GM12878 (cell line): ENCODE data around the gene NPC1. TPM values are rescaled to one million over a fixed set of nuclear protein-coding genes. Genes with fewer than 3 reads are reported as not detected.

Experiments
- FOXK2 ChIP-seq: fragments of 450-650 bp; IDR thresholded peaks from 2 replicates; pipeline ENCODE4 v1.6.1; 2017; ENCODE audit warnings: mild to moderate bottlenecking, moderate library complexity
- RUNX3 ChIP-seq: IDR thresholded peaks from 2 replicates; pipeline ENCODE4 v1.6.1; 2012; ENCODE audit warnings: low read length, inconsistent platforms
- SMC3 ChIP-seq: IDR thresholded peaks from 2 replicates; pipeline ENCODE4 v1.6.1; 2011; ENCODE audit warnings: low read length, improper control_type of control experiment, borderline replicate concordance
- STAT3 ChIP-seq: IDR thresholded peaks from 2 replicates; pipeline ENCODE4 v1.6.1; 2011; ENCODE audit warnings: low read depth, low read length, improper control_type of control experiment
- TARDBP ChIP-seq: IDR thresholded peaks from 2 replicates; pipeline ENCODE4 v1.6.1; 2016; ENCODE audit warnings: borderline replicate concordance
- polyA plus RNA-seq, 11 experiments: library from polyadenylated mRNA; depleted of rRNA in 4 of 11; unstranded in 6 of 11; stranded (reverse) in 5 of 11; fragments of >200 nt; fragmentation: Nextera tagmentation in 4 of 11; fragmentation: Illumina TruSeq in 1 of 11; extraction: Ambion mirVana in 4 of 11; extraction: Trizol in 1 of 11; gene quantifications; 1 replicate in 1 of 11; 2 replicates in 10 of 11; pipeline versions ENCODE4 v1.2.1 to v1.2.3, GENCODE V29; 2011 to 2016; ENCODE audit warnings: inconsistent platforms in 2 of 11, missing spikeins in 2 of 11, low read depth in 1 of 11
- total RNA-seq, 4 experiments: library from RNA; depleted of rRNA in 3 of 4; stranded (reverse); fragments of >200 nt in 3 of 4; fragmentation: Illumina TruSeq in 1 of 4; extraction: Trizol in 1 of 4; gene quantifications; 2 replicates each; pipeline versions ENCODE4 v1.2.1 to v1.2.3, GENCODE V29; 2013 to 2021
- TF ChIP-seq, protein P1 (sequence below): fragments of 450-650 bp; IDR thresholded peaks from 2 replicates; pipeline ENCODE4 v1.6.1; 2017; ENCODE audit warnings: mild to moderate bottlenecking, moderate library complexity
- TF ChIP-seq, protein P2 (sequence below): IDR thresholded peaks from 2 replicates; pipeline ENCODE4 v1.6.1; 2011; ENCODE audit warnings: borderline replicate concordance, low read depth, mild to moderate bottlenecking, moderate library complexity, mixed read lengths, low read length; ENCODE audit not compliant: insufficient read depth; ENCODE audit errors: extremely low read length
- TF ChIP-seq, protein P3 (sequence below): IDR thresholded peaks from 2 replicates; pipeline ENCODE4 v1.6.1; 2011; ENCODE audit warnings: low read depth, mild to moderate bottlenecking, low read length, moderate library complexity, borderline replicate concordance; ENCODE audit errors: extremely low read depth

Gene NPC1
- total and polyA plus RNA-seq, 10 of the 15 experiments (the other 5 are each of a cell fraction or from before 2014, with no cell fraction given): 10.1 to 45.2 (median 19.4) TPM

DNA sequence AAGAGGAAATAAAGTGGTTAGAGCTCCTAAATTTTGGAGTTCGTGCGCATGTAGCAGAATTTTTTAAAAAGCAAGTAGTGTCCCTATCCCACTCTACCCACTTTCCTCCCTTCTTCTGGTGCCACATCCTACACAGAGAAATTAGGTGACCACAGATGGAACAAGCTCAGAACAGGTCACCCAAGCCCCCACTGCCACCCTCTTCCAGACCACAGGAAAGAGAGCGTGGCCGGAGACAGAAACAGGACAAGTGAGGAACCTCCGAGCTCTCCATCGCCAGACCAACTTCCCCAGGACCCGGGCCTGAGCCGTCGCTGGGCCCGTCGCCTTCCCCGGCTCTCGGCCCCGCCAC lies 433 bp downstream of the NPC1 start (continued):
- TF ChIP-seq, protein P1, sequence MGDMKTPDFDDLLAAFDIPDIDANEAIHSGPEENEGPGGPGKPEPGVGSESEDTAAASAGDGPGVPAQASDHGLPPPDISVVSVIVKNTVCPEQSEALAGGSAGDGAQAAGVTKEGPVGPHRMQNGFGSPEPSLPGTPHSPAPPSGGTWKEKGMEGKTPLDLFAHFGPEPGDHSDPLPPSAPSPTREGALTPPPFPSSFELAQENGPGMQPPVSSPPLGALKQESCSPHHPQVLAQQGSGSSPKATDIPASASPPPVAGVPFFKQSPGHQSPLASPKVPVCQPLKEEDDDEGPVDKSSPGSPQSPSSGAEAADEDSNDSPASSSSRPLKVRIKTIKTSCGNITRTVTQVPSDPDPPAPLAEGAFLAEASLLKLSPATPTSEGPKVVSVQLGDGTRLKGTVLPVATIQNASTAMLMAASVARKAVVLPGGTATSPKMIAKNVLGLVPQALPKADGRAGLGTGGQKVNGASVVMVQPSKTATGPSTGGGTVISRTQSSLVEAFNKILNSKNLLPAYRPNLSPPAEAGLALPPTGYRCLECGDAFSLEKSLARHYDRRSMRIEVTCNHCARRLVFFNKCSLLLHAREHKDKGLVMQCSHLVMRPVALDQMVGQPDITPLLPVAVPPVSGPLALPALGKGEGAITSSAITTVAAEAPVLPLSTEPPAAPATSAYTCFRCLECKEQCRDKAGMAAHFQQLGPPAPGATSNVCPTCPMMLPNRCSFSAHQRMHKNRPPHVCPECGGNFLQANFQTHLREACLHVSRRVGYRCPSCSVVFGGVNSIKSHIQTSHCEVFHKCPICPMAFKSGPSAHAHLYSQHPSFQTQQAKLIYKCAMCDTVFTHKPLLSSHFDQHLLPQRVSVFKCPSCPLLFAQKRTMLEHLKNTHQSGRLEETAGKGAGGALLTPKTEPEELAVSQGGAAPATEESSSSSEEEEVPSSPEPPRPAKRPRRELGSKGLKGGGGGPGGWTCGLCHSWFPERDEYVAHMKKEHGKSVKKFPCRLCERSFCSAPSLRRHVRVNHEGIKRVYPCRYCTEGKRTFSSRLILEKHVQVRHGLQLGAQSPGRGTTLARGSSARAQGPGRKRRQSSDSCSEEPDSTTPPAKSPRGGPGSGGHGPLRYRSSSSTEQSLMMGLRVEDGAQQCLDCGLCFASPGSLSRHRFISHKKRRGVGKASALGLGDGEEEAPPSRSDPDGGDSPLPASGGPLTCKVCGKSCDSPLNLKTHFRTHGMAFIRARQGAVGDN: no peak
- TF ChIP-seq RUNX3: no peak; the same call in 1 of the 2 replicates
- TF ChIP-seq TARDBP: no peak
- no peak for TF ChIP-seq SMC3
- TF ChIP-seq, protein P2, sequence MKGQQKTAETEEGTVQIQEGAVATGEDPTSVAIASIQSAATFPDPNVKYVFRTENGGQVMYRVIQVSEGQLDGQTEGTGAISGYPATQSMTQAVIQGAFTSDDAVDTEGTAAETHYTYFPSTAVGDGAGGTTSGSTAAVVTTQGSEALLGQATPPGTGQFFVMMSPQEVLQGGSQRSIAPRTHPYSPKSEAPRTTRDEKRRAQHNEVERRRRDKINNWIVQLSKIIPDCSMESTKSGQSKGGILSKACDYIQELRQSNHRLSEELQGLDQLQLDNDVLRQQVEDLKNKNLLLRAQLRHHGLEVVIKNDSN: no peak
- TF ChIP-seq, protein P3, sequence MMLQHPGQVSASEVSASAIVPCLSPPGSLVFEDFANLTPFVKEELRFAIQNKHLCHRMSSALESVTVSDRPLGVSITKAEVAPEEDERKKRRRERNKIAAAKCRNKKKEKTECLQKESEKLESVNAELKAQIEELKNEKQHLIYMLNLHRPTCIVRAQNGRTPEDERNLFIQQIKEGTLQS: no peak
- no peak for TF ChIP-seq FOXK2
- TF ChIP-seq STAT3: no peak
- TF ChIP-seq, all 136 proteins: peak for 0
